AG09309 (cell line): Measurements from ENCODE around the gene ZCWPW1.
"Not testable (repeated sequence)": the region's sequence is repeated elsewhere in the genome, so short reads cannot be mapped to it uniquely, and the experiment has no call there.

Source experiments
- DNase-seq: peaks from one replicate; pipeline ENCODE4 v3.0.0-alpha.2; 2010; ENCODE audit warnings: low read depth
- H3K4me3 ChIP-seq: 2 replicates; pipeline ENCODE4 v1.5.1; 2011; ENCODE audit warnings: mild to moderate bottlenecking, low read depth, low read length, moderate library complexity; ENCODE audit not compliant: control insufficient read depth
- CTCF ChIP-seq: IDR thresholded peaks from 2 replicates; pipeline ENCODE4 v1.5.1; 2011; ENCODE audit warnings: mild to moderate bottlenecking, low read depth, low read length, inconsistent platforms; ENCODE audit not compliant: insufficient read depth, control insufficient read depth; ENCODE audit errors: missing control alignments

ZCWPW1 gene

GRCh38 chr7:100444311-100445278 is 16.1 kb upstream of the ZCWPW1 start:
- DNase-seq = no peak
- H3K4me3 ChIP-seq = no peak overlapping the region
- no peak for TF ChIP-seq CTCF

GRCh38 chr7:100443096-100443840 is 14.8 kb upstream of the ZCWPW1 start:
- no peak overlapping the region for H3K4me3 ChIP-seq
- no peak for TF ChIP-seq CTCF
- no peak for DNase-seq

- no peak for DNase-seq
- TF ChIP-seq CTCF = no peak
- no peak overlapping the region for H3K4me3 ChIP-seq
Measured at GRCh38 chr7:100441641-100442535, 13.4 kb upstream of the ZCWPW1 start.

- DNase-seq, H3K4me3 ChIP-seq: not testable (repeated sequence)
Measured at GRCh38 chr7:100439244-100439643, 10.7 kb upstream of the ZCWPW1 start.

GRCh38 chr7:100438731-100439130 is 10.2 kb upstream of the ZCWPW1 start:
- not testable (repeated sequence) for H3K4me3 ChIP-seq, DNase-seq

GRCh38 chr7:100438172-100438571 is 9.7 kb upstream of the ZCWPW1 start:
- TF ChIP-seq CTCF = no peak
- no peak overlapping the region for H3K4me3 ChIP-seq
- no peak for DNase-seq

GRCh38 chr7:100437150-100438100 is 8.9 kb upstream of the ZCWPW1 start:
- no peak for TF ChIP-seq CTCF
- no peak overlapping the region for H3K4me3 ChIP-seq
- DNase-seq = no peak
